ENCODE data around the gene CXCL5. TPM values are rescaled to one million over a fixed set of nuclear protein-coding genes. Genes with fewer than 3 reads are reported as not detected.
"Not testable (repeated sequence)": the region's sequence is repeated elsewhere in the genome, so short reads cannot be mapped to it uniquely, and the experiment has no call there.

CXCL5 gene
- total RNA-seq, 1 donor from 2014 or later, result 0.45 TPM

GRCh38 chr4:73962724-73963123 is 35.8 kb downstream of the CXCL5 start:
- Mint-ChIP-seq H3K36me3 (no peaks in the 10 kb centered on the region), H3K4me1 (no peaks in the 10 kb centered on the region), H3K9me3 (peaks cover 44% of the 10 kb centered on the region)

DNA sequence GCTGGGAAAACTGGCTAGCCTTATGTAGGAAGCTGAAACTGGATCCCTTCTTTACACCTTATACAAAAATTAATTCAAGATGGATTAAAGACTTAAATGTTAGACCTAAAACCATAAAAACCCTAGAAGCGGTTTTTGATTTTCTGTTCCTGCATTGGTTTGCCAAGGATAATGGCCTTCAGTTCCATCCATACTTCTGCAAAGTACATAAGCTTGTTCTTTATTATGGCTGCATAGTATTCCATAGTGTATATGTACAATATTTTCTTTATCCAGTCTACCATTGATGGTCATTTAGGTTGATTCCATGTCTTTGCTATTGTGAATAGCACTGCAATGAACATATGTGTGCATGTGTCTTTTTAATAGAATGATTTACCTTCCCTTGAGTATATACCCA is 39.4 kb downstream of the CXCL5 start:
- not testable (repeated sequence) for H3K36me3 Mint-ChIP-seq; H3K4me1 Mint-ChIP-seq; DNase-seq (ENCODE audit: low spot score in 2 of 2, unreplicated experiment in 2 of 2); H3K27me3 Mint-ChIP-seq (ENCODE audit: low read depth); H3K27ac Mint-ChIP-seq; H3K4me3 Mint-ChIP-seq
- H3K9me3 Mint-ChIP-seq, result peaks cover 59% of the 10 kb centered on the region

More at GRCh38 chr4:73962724-73963123, 35.8 kb downstream of the CXCL5 start:
- Mint-ChIP-seq H3K27ac (no peak overlapping the region), H3K27me3 (ENCODE audit: low read depth) (peaks cover 7% of the 10 kb centered on the region), H3K4me3 (no peak overlapping the region)
- DNase-seq (ENCODE audit: low spot score in 2 of 2, unreplicated experiment in 2 of 2), result no peak
- TF ChIP-seq CTCF (IDR thresholded peaks at IDR 0.05; ENCODE audit: unreplicated experiment), result no peak

DNA sequence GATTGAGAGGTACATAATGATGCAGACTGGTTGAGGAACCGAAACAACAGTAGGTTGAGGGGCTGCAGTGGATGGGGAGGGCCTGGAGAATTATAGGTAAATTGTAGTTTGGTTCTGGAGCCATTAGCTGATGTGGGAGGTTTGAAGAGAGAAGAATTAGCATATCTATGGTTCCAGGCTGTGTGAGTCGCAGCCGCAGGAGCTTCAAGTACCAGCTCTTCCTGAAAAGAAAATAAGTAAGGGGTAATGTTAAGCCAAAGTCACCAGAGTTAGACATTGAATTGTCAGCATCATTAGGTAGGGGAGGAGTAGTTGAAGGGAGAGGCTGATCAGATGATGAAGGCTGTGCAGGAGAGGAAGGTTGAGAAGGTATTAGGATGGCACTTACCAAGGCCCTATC is 46.1 kb downstream of the CXCL5 start:
- no peak for DNase-seq (ENCODE audit: low spot score in 2 of 2, unreplicated experiment in 2 of 2)
- Mint-ChIP-seq H3K9me3 (peaks cover 21% of the 10 kb centered on the region), H3K27ac (no peak overlapping the region), H3K27me3 (ENCODE audit: low read depth) (peaks cover 7% of the 10 kb centered on the region), H3K4me3 (no peak overlapping the region), H3K36me3 (no peaks in the 10 kb centered on the region), H3K4me1 (no peaks in the 10 kb centered on the region)
- TF ChIP-seq CTCF (IDR thresholded peaks at IDR 0.05; ENCODE audit: unreplicated experiment), result no peak

DNA sequence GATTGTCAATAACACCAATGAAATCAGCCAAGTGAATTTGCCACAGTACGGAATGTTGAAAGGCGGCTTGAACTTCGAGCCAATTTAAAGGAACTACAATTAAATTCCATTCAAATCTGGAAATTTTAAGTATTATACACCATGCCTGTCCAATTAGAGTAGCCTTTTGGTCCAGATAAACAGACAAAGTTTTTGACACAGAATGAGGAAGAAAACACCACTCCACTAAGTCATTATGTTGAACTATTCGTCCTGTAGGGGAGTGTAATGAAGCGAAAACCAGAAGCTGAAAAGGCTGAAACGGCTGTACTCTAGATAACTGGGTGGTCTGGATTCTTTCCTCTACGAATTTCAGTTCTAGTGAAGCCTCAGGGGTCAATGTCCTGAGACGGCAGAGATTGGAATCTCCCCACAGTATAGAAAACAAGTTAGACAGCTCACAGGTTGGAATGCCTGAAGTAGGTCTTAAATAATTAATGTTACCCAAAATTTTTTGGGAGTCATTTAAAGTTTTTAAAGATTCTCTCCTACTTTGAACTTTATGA is 48.0 kb downstream of the CXCL5 start:
- H3K36me3 Mint-ChIP-seq; H3K4me1 Mint-ChIP-seq; DNase-seq (ENCODE audit: low spot score in 2 of 2, unreplicated experiment in 2 of 2); H3K4me3 Mint-ChIP-seq; H3K27ac Mint-ChIP-seq: not testable (repeated sequence)
- Mint-ChIP-seq H3K27me3 (ENCODE audit: low read depth) (peaks cover 21% of the 10 kb centered on the region), H3K9me3 (peaks cover 14% of the 10 kb centered on the region)

DNA sequence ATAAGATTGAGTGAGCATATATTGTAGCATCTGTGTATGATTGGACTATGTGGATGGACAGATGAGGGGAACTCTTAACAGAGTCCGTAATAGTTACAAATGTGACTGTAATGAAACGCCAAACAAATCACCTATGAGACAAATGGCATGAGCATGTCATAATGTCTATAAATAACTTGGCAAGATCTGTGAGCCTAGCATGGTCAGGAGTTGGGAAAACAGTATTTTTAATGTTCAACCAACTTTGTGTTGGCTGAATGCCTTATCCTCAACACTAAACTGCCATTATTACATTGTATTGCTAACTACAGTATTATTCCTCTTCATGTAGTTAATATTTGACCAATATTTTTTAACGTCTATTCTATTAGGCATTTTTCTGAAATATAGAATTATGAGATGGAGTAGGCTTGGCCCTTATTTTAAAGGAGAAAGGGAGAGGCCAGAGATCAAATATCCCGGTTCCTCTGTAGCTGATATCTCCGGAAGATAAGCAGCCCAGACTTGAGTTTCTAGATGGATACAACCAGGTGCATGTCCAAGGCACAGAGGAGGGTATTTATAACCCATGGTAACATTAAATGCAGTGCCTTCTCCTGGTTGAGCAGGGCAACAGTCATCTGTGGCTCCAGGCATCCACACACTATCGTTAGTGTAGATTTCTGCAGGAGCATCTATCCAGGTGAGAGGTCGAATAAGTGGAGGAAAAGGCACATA is 49.3 kb downstream of the CXCL5 start:
- H3K4me1 Mint-ChIP-seq, result peaks cover 7% of the 10 kb centered on the region
- no peak for TF ChIP-seq CTCF (IDR thresholded peaks at IDR 0.05; ENCODE audit: unreplicated experiment)
- no peak overlapping the region for H3K4me3 Mint-ChIP-seq
- DNase-seq (ENCODE audit: low spot score in 2 of 2, unreplicated experiment in 2 of 2), result no peak
- peaks cover 33% of the 10 kb centered on the region for H3K27me3 Mint-ChIP-seq (ENCODE audit: low read depth)
- peaks cover 7% of the 10 kb centered on the region for H3K9me3 Mint-ChIP-seq
- no peak overlapping the region for H3K27ac Mint-ChIP-seq
- H3K36me3 Mint-ChIP-seq, result no peaks in the 10 kb centered on the region

DNA sequence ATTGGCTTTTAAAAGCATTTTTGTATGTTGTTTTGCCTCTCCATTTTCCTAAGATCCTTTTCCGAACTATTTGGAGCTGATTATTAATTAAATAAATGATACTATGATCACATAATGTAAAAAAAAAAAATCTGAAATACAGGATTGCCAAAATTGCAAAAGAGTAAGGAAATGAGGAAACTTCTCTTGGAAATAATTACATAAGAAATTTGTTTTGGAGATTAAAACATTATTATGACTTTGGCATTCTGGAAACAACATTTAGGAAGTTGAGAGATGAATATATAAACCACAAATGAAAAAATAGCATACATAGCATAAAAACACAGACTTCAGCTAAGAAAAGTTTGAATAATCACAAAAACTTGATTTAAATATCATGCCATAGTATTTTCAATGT is 50.2 kb downstream of the CXCL5 start:
- no peak for DNase-seq (ENCODE audit: low spot score in 2 of 2, unreplicated experiment in 2 of 2)
- Mint-ChIP-seq H3K36me3 (no peaks in the 10 kb centered on the region), H3K9me3 (peaks cover 4% of the 10 kb centered on the region), H3K27ac (no peak overlapping the region), H3K27me3 (ENCODE audit: low read depth) (peaks cover 42% of the 10 kb centered on the region), H3K4me3 (no peak overlapping the region), H3K4me1 (peaks cover 10% of the 10 kb centered on the region)
- no peak for TF ChIP-seq CTCF (IDR thresholded peaks at IDR 0.05; ENCODE audit: unreplicated experiment)

All from mesothelial cell of epicardium (in vitro differentiated cells).